Activated T-helper 1 cell treated with anti-CD3 and anti-CD28 coated beads, Interleukin-12 subunit alpha, Interleukin-12 subunit beta, Interleukin-2, Interleukin-4 antibody, amounts not matched to agents 30 ng/mL and 10 ng/mL and 1 ng/mL, durations not matched to agents 14 hours and 24 hours and 36 hours (primary cell): ENCODE measurements around the gene TTC27. TPM values are rescaled to one million over a fixed set of nuclear protein-coding genes. Genes with fewer than 3 reads are reported as not detected.

Experiments
- DNase-seq: peaks from one replicate; pipeline ENCODE4 v3.0.0; 2021; ENCODE audit warnings: low spot score
- H3K27ac Mint-ChIP-seq: one replicate; pipeline ENCODE4 v1.8.0; 2021; ENCODE audit warnings: mild to moderate bottlenecking, mixed read lengths
- H3K27me3 Mint-ChIP-seq: one replicate; pipeline ENCODE4 v1.8.0; 2022; ENCODE audit warnings: mild to moderate bottlenecking, moderate library complexity, mixed read lengths; ENCODE audit not compliant: insufficient read depth
- H3K36me3 Mint-ChIP-seq: one replicate; pipeline ENCODE4 v1.8.0; 2021; ENCODE audit warnings: low read depth, mixed read lengths
- H3K4me1 Mint-ChIP-seq: one replicate; pipeline ENCODE4 v1.8.0; 2021; ENCODE audit warnings: low read depth, mixed read lengths
- H3K4me3 Mint-ChIP-seq: one replicate; pipeline ENCODE4 v1.8.0; 2021; ENCODE audit warnings: mild to moderate bottlenecking, moderate library complexity, mixed read lengths
- H3K9me3 Mint-ChIP-seq: one replicate; pipeline ENCODE4 v1.8.0; 2021; ENCODE audit warnings: mixed read lengths
- intact Hi-C: fragments of 100-400 bp; cut with micrococcal nuclease; formaldehyde crosslinking; loops from one replicate; pipeline ENCODE4 v1.15.1; 2024
- total RNA-seq: library from RNA; stranded (reverse); gene quantifications from 2 replicates; pipeline ENCODE4 v1.2.3, GENCODE V29; 2022

The TTC27 gene
- total RNA-seq, 1 donor from 2014 or later = 41.3 TPM

- no peak for DNase-seq
- Mint-ChIP-seq H3K27ac (no peak overlapping the region), H3K9me3 (peaks cover 17% of the 10 kb centered on the region), H3K36me3 (peaks cover 29% of the 10 kb centered on the region), H3K4me3 (no peak overlapping the region), H3K27me3 (no peaks in the 10 kb centered on the region), H3K4me1 (no peaks in the 10 kb centered on the region)
- intact Hi-C loops = no loop called here
These were observed 153.1 kb downstream of the TTC27 start for GRCh38 chr2:32780961-32781360.

DNA sequence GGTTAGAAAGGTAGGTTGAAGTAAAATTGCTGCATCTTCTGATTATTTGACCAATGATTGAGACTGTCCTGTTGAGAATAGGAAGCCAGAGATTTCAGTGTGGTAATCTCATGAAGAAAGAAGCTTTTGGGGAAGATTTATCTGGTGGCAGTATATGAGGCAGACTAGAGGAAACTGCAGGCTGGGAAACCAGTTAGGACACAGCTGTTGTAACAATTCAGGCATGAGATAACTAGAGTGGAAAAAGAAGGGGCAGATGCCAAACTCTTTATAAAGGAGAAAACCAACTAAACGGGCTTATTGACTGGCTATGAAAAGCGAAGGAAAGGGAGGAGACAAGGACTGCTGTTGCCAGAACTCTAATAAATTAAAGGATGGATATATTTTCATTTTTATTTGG is 155.6 kb downstream of the TTC27 start:
- Mint-ChIP-seq H3K27ac (no peak overlapping the region), H3K4me1 (no peaks in the 10 kb centered on the region), H3K36me3 (peaks cover 28% of the 10 kb centered on the region), H3K4me3 (no peak overlapping the region), H3K9me3 (peaks cover 15% of the 10 kb centered on the region), H3K27me3 (no peaks in the 10 kb centered on the region)
- DNase-seq = no peak
- intact Hi-C loops = no loop called here

GRCh38 chr2:32783933-32784332 is 156.1 kb downstream of the TTC27 start:
- intact Hi-C loops = no loop called here
- H3K27ac Mint-ChIP-seq = no peak overlapping the region
- peaks cover 25% of the 10 kb centered on the region for H3K36me3 Mint-ChIP-seq
- peaks cover 12% of the 10 kb centered on the region for H3K9me3 Mint-ChIP-seq
- H3K27me3 Mint-ChIP-seq = no peaks in the 10 kb centered on the region
- no peaks in the 10 kb centered on the region for H3K4me1 Mint-ChIP-seq
- no peak overlapping the region for H3K4me3 Mint-ChIP-seq
- DNase-seq = no peak

DNA sequence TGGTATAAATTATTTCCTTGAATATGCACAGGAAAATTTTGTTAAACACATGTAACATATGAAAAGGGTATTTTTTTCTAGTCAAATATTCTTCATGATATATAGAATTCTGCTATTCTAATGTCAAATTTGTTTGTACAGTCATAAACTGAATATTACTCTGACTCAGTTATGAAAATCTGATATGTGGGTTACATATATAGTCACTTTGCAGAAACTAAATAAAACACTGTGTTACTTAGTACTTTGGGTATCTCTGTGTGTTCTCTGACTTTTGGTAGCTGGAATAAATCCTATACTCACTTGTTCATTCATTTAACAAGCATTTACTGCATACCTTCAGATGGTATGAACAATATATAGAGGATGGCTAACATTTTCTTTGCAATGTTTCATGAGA is 159.4 kb downstream of the TTC27 start:
- Mint-ChIP-seq H3K4me1 (no peaks in the 10 kb centered on the region), H3K4me3 (no peak overlapping the region), H3K27ac (no peak overlapping the region), H3K27me3 (no peaks in the 10 kb centered on the region), H3K36me3 (peaks cover 17% of the 10 kb centered on the region), H3K9me3 (no peaks in the 10 kb centered on the region)
- intact Hi-C loops = no loop called here
- DNase-seq = no peak

DNA sequence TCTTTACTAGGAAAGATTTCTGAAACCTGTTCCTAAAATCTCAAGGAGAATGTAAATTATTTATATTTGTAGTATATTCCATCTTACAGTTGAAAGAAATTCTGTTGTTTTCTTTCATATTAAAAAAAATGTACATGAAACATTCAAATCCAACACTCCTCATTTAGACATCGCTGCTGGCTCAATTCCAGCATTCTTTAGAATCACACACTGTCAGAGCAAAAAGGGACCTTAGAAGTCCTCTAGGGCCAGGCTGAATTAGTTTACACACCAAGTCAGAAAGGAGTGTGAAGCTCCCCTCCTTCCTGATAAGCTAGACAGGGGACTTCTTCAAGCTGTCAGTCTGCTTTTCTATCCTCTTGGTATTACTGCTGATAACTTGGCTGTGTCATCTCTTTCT is 160.3 kb downstream of the TTC27 start:
- no peaks in the 10 kb centered on the region for H3K4me1 Mint-ChIP-seq
- peaks cover 15% of the 10 kb centered on the region for H3K36me3 Mint-ChIP-seq
- H3K9me3 Mint-ChIP-seq = no peaks in the 10 kb centered on the region
- no peaks in the 10 kb centered on the region for H3K27me3 Mint-ChIP-seq
- H3K4me3 Mint-ChIP-seq = no peak overlapping the region
- H3K27ac Mint-ChIP-seq = no peak overlapping the region
- DNase-seq = no peak
- intact Hi-C loops = no loop called here

DNA sequence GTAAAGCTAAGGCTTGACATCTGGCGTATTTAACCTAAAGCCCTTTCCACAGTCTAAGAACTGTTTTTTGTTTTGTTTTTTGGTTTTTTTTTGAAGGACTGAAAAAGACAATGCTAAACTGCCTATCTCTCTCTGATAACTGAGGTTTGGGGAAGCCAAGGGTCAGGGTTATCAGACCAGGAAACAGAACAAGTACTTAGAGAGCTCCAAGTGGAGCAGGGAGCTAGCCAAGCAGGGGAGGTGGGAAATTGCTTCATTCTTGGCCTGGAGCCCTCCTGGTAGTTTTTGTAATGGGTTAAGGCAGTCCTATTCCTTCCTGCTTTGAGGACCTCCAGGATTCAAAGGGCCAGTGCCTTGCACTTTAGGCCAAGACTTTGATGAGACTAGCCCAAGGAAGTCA is 164.6 kb downstream of the TTC27 start:
- H3K4me1 Mint-ChIP-seq = no peaks in the 10 kb centered on the region
- H3K27me3 Mint-ChIP-seq = no peaks in the 10 kb centered on the region
- H3K4me3 Mint-ChIP-seq = no peak overlapping the region
- H3K9me3 Mint-ChIP-seq = no peaks in the 10 kb centered on the region
- intact Hi-C loops = no loop called here
- no peak for DNase-seq
- H3K27ac Mint-ChIP-seq = no peak overlapping the region
- peaks cover 11% of the 10 kb centered on the region for H3K36me3 Mint-ChIP-seq

DNA sequence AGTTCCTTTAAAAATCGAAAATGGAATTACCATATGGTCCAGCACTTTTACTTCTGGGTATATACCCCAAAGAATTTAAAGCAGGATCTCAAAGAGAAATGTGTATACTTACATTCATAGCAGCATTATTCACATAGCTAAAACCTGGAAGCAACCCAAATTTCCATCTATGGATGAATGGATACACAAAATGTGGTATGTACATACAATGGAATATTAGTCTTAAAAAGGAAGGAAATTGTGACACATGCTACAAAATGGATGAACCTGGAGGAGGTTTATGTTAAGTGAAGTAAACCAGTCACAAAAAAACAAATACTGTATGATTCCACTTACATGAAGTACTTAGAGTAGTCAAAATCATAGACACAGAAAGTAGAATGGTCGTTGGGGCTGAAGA is 171.0 kb downstream of the TTC27 start:
- H3K4me1 Mint-ChIP-seq = no peaks in the 10 kb centered on the region
- no peak overlapping the region for H3K27ac Mint-ChIP-seq
- H3K27me3 Mint-ChIP-seq = no peaks in the 10 kb centered on the region
- H3K36me3 Mint-ChIP-seq = peaks cover 4% of the 10 kb centered on the region
- intact Hi-C loops = no loop called here
- no peak overlapping the region for H3K4me3 Mint-ChIP-seq
- H3K9me3 Mint-ChIP-seq = no peaks in the 10 kb centered on the region
- no peak for DNase-seq

DNA sequence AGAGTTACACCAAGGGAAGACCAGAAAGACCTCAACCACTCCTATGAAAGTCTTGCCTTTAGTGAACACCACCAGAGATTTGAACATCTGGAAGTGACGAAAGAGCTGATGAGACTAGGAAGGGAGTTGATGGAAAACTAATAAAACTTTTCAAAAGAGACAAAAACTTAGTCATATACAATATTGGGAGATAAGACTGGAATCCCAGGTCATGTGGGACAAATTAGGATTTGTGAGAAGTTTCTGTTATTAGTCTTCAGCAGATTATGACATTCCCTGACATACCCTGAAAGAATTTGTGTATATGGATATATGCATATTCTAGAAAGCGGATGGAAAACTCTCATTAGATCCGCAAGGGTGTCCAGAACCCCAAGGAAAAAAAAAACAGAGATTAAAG is 173.9 kb downstream of the TTC27 start:
- intact Hi-C loops = no loop called here
- Mint-ChIP-seq H3K27ac (no peak overlapping the region), H3K36me3 (no peaks in the 10 kb centered on the region), H3K4me3 (no peak overlapping the region), H3K4me1 (no peaks in the 10 kb centered on the region), H3K27me3 (no peaks in the 10 kb centered on the region), H3K9me3 (no peaks in the 10 kb centered on the region)
- no peak for DNase-seq

- no peaks in the 10 kb centered on the region for H3K36me3 Mint-ChIP-seq
These were observed 175.0 kb downstream of the TTC27 start for GRCh38 chr2:32802877-32803276.

DNA sequence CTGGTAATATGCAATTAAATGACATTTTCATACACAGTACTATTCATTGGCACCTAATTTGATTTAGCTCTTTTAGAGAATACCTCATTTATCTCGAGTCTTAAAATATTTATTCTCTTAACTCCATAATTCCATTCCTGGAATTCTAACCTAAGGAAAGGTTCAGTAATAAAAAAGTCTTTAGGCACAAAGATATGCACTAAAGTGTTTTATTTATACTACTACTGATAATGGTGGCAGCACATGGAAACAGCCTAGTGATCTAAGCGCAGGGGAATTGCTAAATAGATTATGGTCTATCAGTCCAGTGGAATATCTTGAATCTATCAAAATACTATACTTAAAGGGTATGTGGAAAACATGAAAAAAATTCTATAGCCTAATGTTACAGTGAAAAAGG is 176.4 kb downstream of the TTC27 start:
- no peak for DNase-seq
- Mint-ChIP-seq H3K4me1 (no peaks in the 10 kb centered on the region), H3K27ac (no peak overlapping the region), H3K4me3 (no peak overlapping the region), H3K36me3 (no peaks in the 10 kb centered on the region), H3K9me3 (no peaks in the 10 kb centered on the region), H3K27me3 (no peaks in the 10 kb centered on the region)
- intact Hi-C loops = no loop called here

More at GRCh38 chr2:32802877-32803276, 175.0 kb downstream of the TTC27 start:
- Mint-ChIP-seq H3K27me3 (no peaks in the 10 kb centered on the region), H3K9me3 (no peaks in the 10 kb centered on the region), H3K4me1 (no peaks in the 10 kb centered on the region), H3K27ac (no peak overlapping the region), H3K4me3 (no peak overlapping the region)
- DNase-seq = no peak
- intact Hi-C loops = no loop called here

DNA sequence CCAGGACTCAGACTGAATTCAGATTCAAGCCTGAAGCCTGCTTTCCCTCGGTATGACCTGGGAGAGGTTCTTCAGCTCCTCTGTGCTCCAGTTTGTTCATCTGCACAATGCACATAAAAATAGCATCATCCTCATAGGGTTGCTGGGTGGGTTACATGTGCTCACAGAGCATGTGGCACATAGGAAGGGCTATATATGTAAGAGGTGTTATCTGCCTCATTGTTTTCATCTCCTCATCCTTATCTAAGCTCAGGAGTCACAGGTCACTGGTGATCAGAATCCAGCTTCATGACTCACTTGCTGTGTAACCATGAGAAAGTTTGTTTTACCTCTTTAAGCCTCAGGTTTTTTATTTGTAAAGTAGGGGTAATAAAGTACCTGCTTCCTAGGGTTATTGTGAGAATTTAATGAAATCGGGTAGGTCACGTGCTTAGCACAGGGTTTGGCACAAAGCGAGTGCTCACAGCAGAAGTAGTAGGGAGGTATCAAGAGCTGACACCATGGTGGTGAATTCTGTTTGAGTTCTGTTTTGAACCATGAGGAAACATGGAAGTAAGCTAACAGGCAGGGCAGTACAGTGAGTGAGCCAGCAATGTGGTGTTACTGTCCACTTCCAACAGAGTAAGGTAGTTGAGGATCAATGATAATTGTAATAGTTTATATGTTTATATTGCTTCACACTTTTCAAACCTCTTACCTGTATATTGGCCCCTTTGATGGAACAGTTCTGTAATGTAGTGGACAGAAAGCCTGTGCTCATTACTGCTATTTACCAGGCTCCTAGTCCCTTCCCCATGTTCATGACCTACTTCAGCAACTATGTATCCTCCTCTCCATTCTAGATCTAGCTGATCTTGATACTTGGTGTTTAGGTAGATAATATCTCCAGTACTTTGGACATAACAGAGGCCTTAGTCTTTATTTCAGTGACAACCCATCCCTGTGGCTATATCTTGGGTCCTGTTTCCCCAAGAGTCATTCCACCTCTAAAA is 177.6 kb downstream of the TTC27 start:
- no peak overlapping the region for H3K27ac Mint-ChIP-seq
- H3K27me3 Mint-ChIP-seq = no peaks in the 10 kb centered on the region
- intact Hi-C loops = no loop called here
- H3K4me1 Mint-ChIP-seq = no peaks in the 10 kb centered on the region
- DNase-seq = no peak
- no peaks in the 10 kb centered on the region for H3K9me3 Mint-ChIP-seq
- H3K36me3 Mint-ChIP-seq = no peaks in the 10 kb centered on the region
- no peak overlapping the region for H3K4me3 Mint-ChIP-seq

DNA sequence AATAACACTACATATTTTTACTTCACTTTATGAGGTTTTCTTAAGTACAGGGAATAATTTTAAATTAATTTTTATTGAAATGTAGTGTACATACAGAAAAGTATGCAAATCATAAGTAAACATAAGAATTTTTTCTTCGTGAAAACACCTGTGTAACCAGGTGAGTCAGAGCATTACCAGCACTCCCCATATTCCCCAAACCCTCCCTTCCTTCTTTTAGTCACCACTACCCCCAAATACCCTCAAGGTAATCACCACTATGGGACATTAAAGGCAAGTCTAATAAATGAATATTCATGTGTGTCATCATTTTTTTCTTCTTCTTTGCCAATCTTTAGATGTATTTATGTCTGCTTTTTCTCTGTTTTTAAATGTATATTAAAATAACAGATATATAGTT is 179.0 kb downstream of the TTC27 start:
- Mint-ChIP-seq H3K27ac (no peak overlapping the region), H3K27me3 (no peaks in the 10 kb centered on the region), H3K4me3 (no peak overlapping the region), H3K36me3 (peaks cover 7% of the 10 kb centered on the region), H3K4me1 (no peaks in the 10 kb centered on the region), H3K9me3 (no peaks in the 10 kb centered on the region)
- intact Hi-C loops = no loop called here
- no peak for DNase-seq

DNA sequence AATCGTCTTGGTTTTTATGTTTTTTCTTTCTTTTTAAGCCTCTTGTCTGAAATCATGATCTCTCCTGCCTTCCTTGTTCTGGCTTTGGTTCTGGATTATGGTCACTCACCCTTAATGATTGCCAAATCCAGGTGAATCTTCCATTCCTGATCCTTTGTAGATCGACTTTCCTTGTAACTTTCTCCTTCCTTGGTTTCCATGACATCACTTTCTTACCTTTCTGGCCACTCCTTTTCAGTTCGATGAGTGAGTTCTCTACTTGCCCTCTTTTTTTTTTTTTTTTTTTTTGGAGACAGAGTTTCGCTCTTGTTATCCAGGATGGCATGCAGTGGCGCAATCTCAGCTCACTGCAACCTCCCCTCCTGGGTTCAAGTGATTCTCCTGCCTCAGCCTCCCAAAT is 179.8 kb downstream of the TTC27 start:
- DNase-seq = no peak
- Mint-ChIP-seq H3K36me3 (peaks cover 8% of the 10 kb centered on the region), H3K27me3 (no peaks in the 10 kb centered on the region), H3K9me3 (no peaks in the 10 kb centered on the region), H3K27ac (no peak overlapping the region), H3K4me3 (no peak overlapping the region), H3K4me1 (no peaks in the 10 kb centered on the region)
- intact Hi-C loops = no loop called here
